Measurements from ENCODE around the gene HSD17B8.
A peak's percentile ranks its signal among the peaks of the same experiment; 100 is the strongest.
"Not testable (repeated sequence)": the region's sequence is repeated elsewhere in the genome, so short reads cannot be mapped to it uniquely, and the experiment has no call there.

Gene HSD17B8

GRCh38 chr6:33212857-33213165 is 8.4 kb downstream of the HSD17B8 start:
- H3K36me3 ChIP-seq (ENCODE audit: control insufficient read depth in 5 of 5, insufficient read depth in 5 of 5, low read length in 5 of 5): peaks cover 0 to 23% (median 19%) of the 10 kb centered on the region in 5 donors
- no peak overlapping the region for H3K27ac ChIP-seq (ENCODE audit: low read depth, low read length)
- H3K27me3 ChIP-seq (ENCODE audit: control insufficient read depth in 5 of 5, insufficient read depth in 4 of 5, low read length in 5 of 5): peaks cover 0 to 5% (median 3%) of the 10 kb centered on the region in 5 donors
- peaks cover 0 to 30% (median 25%) of the 10 kb centered on the region in 5 donors for H3K4me1 ChIP-seq (ENCODE audit: control insufficient read depth in 5 of 5, insufficient read depth in 5 of 5, low read length in 5 of 5)
- peak overlapping the region; percentile 48 to 72 (median 67) for H3K4me3 ChIP-seq (ENCODE audit: low read depth in 1 of 5, low read length in 5 of 5)
- peak overlapping the region in 4 of 5 donors; percentile 48 to 85 (median 70) for H3K9ac ChIP-seq (ENCODE audit: low read length in 5 of 5)
- H3K9me3 ChIP-seq (ENCODE audit: control insufficient read depth in 5 of 5, low read length in 5 of 5): no peaks in the 10 kb centered on the region

DNA sequence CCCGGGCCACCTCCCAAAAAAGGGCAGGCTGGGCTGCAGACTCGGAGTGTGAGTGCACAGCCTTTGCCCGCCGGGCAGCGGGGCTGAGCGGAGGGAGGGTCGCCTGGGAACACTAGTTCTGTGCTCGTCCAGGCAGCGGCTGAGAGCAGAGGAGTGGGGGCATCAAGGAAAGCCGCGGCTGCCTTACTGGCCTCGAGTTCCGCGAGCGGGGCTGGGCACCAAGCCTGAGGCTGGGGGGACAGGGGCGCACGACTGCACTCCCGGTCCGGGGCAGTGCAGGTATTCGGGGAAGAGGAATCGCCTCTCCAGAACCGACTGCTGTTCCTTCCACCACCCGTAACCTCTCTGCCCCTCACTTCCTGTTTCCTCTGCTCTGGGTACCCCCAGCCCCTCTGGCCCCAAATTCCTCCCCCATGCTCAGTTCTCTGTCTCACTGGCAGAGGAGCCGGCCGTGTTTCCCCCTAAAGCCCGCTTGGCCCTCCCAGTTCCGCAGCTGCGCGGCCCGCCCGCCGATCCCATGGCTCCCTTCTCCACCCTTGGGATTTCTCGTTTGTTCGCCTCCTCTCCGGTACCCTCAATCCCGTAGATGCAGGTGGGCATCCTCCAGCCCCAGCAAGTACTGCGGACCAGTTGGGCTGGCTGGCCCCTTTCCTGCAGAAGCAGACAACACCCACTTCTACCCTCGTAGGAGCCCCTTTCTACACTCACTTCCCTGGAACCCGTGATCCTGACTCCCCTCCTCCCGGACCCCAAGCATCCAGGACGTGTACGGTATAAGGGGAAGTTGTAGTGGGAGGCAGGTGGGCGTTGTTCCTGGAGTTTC is 8.9 kb downstream of the HSD17B8 start:
- Histone ChIP-seq H3K36me3 (ENCODE audit: control insufficient read depth in 5 of 5, insufficient read depth in 5 of 5, low read length in 5 of 5) (peaks cover 0 to 23% (median 19%) of the 10 kb centered on the region in 5 donors), H3K9ac (ENCODE audit: low read length in 5 of 5) (peak overlapping the region in 4 of 5 donors; percentile 48 to 85 (median 70)), H3K27me3 (ENCODE audit: control insufficient read depth in 5 of 5, insufficient read depth in 4 of 5, low read length in 5 of 5) (peaks cover 0 to 9% (median 3%) of the 10 kb centered on the region in 5 donors), H3K27ac (ENCODE audit: low read depth, low read length) (no peak overlapping the region), H3K4me3 (ENCODE audit: low read depth in 1 of 5, low read length in 5 of 5) (peak overlapping the region; percentile 48 to 72 (median 67)), H3K9me3 (ENCODE audit: control insufficient read depth in 5 of 5, low read length in 5 of 5) (no peaks in the 10 kb centered on the region), H3K4me1 (ENCODE audit: control insufficient read depth in 5 of 5, insufficient read depth in 5 of 5, low read length in 5 of 5) (peaks cover 0 to 28% (median 23%) of the 10 kb centered on the region in 5 donors)

GRCh38 chr6:33213989-33214335 is 9.5 kb downstream of the HSD17B8 start:
- Histone ChIP-seq H3K4me1 (ENCODE audit: control insufficient read depth in 5 of 5, insufficient read depth in 5 of 5, low read length in 5 of 5) (peaks cover 0 to 24% (median 19%) of the 10 kb centered on the region in 5 donors), H3K9me3 (ENCODE audit: control insufficient read depth in 5 of 5, low read length in 5 of 5) (no peaks in the 10 kb centered on the region), H3K27me3 (ENCODE audit: control insufficient read depth in 5 of 5, insufficient read depth in 4 of 5, low read length in 5 of 5) (peaks cover 0 to 9% (median 3%) of the 10 kb centered on the region in 5 donors), H3K4me3 (ENCODE audit: low read depth in 1 of 5, low read length in 5 of 5) (peak overlapping the region; percentile 48 to 72 (median 67)), H3K27ac (ENCODE audit: low read depth, low read length) (no peak overlapping the region), H3K9ac (ENCODE audit: low read length in 5 of 5) (peak overlapping the region in 3 of 5 donors; percentile 59 to 85 (median 81)), H3K36me3 (ENCODE audit: control insufficient read depth in 5 of 5, insufficient read depth in 5 of 5, low read length in 5 of 5) (peaks cover 0 to 23% (median 19%) of the 10 kb centered on the region in 5 donors)

- Histone ChIP-seq H3K9ac (ENCODE audit: low read length in 5 of 5) (no peak overlapping the region), H3K27me3 (ENCODE audit: control insufficient read depth in 5 of 5, insufficient read depth in 4 of 5, low read length in 5 of 5) (peaks cover 0 to 9% (median 5%) of the 10 kb centered on the region in 5 donors)
Measured at GRCh38 chr6:33215271-33216116, 11.0 kb downstream of the HSD17B8 start.

DNA sequence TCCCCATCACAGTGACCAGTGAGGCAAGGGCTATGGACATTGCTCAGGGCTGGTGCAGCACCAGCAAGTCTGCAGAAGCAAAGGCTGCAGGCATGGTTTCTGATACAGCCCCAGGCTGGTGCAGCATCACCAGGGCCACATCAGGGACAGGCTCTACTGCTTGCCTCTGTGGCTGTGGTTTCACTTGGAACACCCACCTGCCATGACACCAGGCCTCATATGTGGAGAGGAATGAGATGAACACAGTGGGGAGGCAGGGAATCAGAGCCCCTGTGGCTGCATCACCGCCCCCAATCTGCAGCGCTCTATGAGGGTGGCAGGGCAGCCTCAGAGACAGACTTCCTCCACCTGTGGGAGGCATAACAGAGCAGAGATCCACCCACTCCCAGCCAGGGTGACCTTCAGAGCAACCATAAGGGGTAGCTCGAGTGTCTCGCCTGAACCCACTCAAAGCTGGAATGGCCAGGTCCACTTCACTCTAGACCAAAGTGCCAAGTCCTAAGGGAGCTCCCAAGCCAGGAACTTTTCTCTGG is 11.7 kb downstream of the HSD17B8 start:
- H3K27me3 ChIP-seq (ENCODE audit: control insufficient read depth in 5 of 5, insufficient read depth in 4 of 5, low read length in 5 of 5): peaks cover 0 to 9% (median 6%) of the 10 kb centered on the region in 5 donors
- H3K4me3 ChIP-seq (ENCODE audit: low read depth in 1 of 5, low read length in 5 of 5): no peak overlapping the region
- H3K9me3 ChIP-seq (ENCODE audit: control insufficient read depth in 5 of 5, low read length in 5 of 5): no peaks in the 10 kb centered on the region
- peaks cover 0 to 21% (median 19%) of the 10 kb centered on the region in 5 donors for H3K4me1 ChIP-seq (ENCODE audit: control insufficient read depth in 5 of 5, insufficient read depth in 5 of 5, low read length in 5 of 5)
- no peak overlapping the region for H3K27ac ChIP-seq (ENCODE audit: low read depth, low read length)
- H3K9ac ChIP-seq (ENCODE audit: low read length in 5 of 5): no peak overlapping the region
- H3K36me3 ChIP-seq (ENCODE audit: control insufficient read depth in 5 of 5, insufficient read depth in 5 of 5, low read length in 5 of 5): peaks cover 0 to 7% (median 2%) of the 10 kb centered on the region in 5 donors

More at GRCh38 chr6:33215271-33216116, 11.0 kb downstream of the HSD17B8 start:
- Histone ChIP-seq H3K27ac (ENCODE audit: low read depth, low read length) (no peak overlapping the region), H3K9me3 (ENCODE audit: control insufficient read depth in 5 of 5, low read length in 5 of 5) (no peaks in the 10 kb centered on the region), H3K4me1 (ENCODE audit: control insufficient read depth in 5 of 5, insufficient read depth in 5 of 5, low read length in 5 of 5) (peaks cover 0 to 21% (median 19%) of the 10 kb centered on the region in 5 donors), H3K36me3 (ENCODE audit: control insufficient read depth in 5 of 5, insufficient read depth in 5 of 5, low read length in 5 of 5) (peaks cover 0 to 11% (median 8%) of the 10 kb centered on the region in 5 donors), H3K4me3 (ENCODE audit: low read depth in 1 of 5, low read length in 5 of 5) (no peak overlapping the region)

- Histone ChIP-seq H3K27me3 (ENCODE audit: control insufficient read depth in 5 of 5, insufficient read depth in 4 of 5, low read length in 5 of 5) (peaks cover 0 to 9% (median 7%) of the 10 kb centered on the region in 5 donors), H3K9ac (ENCODE audit: low read length in 5 of 5) (no peak overlapping the region), H3K4me1 (ENCODE audit: control insufficient read depth in 5 of 5, insufficient read depth in 5 of 5, low read length in 5 of 5) (peaks cover 0 to 21% (median 19%) of the 10 kb centered on the region in 5 donors), H3K4me3 (ENCODE audit: low read depth in 1 of 5, low read length in 5 of 5) (no peak overlapping the region), H3K9me3 (ENCODE audit: control insufficient read depth in 5 of 5, low read length in 5 of 5) (no peaks in the 10 kb centered on the region), H3K36me3 (ENCODE audit: control insufficient read depth in 5 of 5, insufficient read depth in 5 of 5, low read length in 5 of 5) (no peaks in the 10 kb centered on the region), H3K27ac (ENCODE audit: low read depth, low read length) (no peak overlapping the region)
Measured at GRCh38 chr6:33217246-33217645, 12.8 kb downstream of the HSD17B8 start.

DNA sequence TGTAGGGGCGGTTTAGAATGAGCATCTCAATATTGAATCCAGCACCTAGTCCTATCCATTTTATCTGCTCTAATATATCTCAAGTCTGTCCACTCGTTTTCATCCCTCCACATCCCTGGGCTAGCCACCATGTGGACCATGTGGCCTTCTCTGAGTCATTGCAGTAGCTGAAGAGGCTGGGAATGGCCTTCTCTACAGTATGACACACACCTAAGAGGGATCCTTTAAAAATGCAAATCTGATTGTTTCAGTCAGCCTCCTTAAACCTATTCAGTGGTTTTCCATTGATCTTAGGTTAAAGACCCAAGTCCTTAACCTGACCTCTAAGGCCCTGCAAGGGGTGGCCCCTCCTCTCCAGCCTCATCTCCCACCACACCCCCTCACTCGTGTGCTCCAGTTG is 13.2 kb downstream of the HSD17B8 start:
- Histone ChIP-seq H3K9me3 (ENCODE audit: control insufficient read depth in 5 of 5, low read length in 5 of 5) (no peaks in the 10 kb centered on the region), H3K27me3 (ENCODE audit: control insufficient read depth in 5 of 5, insufficient read depth in 4 of 5, low read length in 5 of 5) (peaks cover 0 to 9% (median 7%) of the 10 kb centered on the region in 5 donors), H3K4me3 (ENCODE audit: low read depth in 1 of 5, low read length in 5 of 5) (no peak overlapping the region), H3K9ac (ENCODE audit: low read length in 5 of 5) (no peak overlapping the region), H3K4me1 (ENCODE audit: control insufficient read depth in 5 of 5, insufficient read depth in 5 of 5, low read length in 5 of 5) (peaks cover 0 to 18% (median 16%) of the 10 kb centered on the region in 5 donors), H3K36me3 (ENCODE audit: control insufficient read depth in 5 of 5, insufficient read depth in 5 of 5, low read length in 5 of 5) (no peaks in the 10 kb centered on the region), H3K27ac (ENCODE audit: low read depth, low read length) (no peak overlapping the region)

GRCh38 chr6:33226503-33227120 is 22.2 kb downstream of the HSD17B8 start:
- H3K36me3 ChIP-seq (ENCODE audit: control insufficient read depth in 5 of 5, insufficient read depth in 5 of 5, low read length in 5 of 5); H3K4me3 ChIP-seq (ENCODE audit: low read depth in 1 of 5, low read length in 5 of 5); H3K27ac ChIP-seq (ENCODE audit: low read depth, low read length); H3K9ac ChIP-seq (ENCODE audit: low read length in 5 of 5); H3K9me3 ChIP-seq (ENCODE audit: control insufficient read depth in 5 of 5, low read length in 5 of 5); H3K4me1 ChIP-seq (ENCODE audit: control insufficient read depth in 5 of 5, insufficient read depth in 5 of 5, low read length in 5 of 5): not testable (repeated sequence)
- H3K27me3 ChIP-seq (ENCODE audit: control insufficient read depth in 5 of 5, insufficient read depth in 4 of 5, low read length in 5 of 5): peaks cover 0 to 12% (median 6%) of the 10 kb centered on the region in 5 donors

- Histone ChIP-seq H3K36me3 (ENCODE audit: control insufficient read depth in 5 of 5, insufficient read depth in 5 of 5, low read length in 5 of 5) (no peaks in the 10 kb centered on the region), H3K27me3 (ENCODE audit: control insufficient read depth in 5 of 5, insufficient read depth in 4 of 5, low read length in 5 of 5) (peaks cover 0 to 22% (median 7%) of the 10 kb centered on the region in 5 donors), H3K27ac (ENCODE audit: low read depth, low read length) (no peak overlapping the region), H3K4me3 (ENCODE audit: low read depth in 1 of 5, low read length in 5 of 5) (no peak overlapping the region), H3K4me1 (ENCODE audit: control insufficient read depth in 5 of 5, insufficient read depth in 5 of 5, low read length in 5 of 5) (peaks cover 0 to 6% (median 0%) of the 10 kb centered on the region in 5 donors), H3K9me3 (ENCODE audit: control insufficient read depth in 5 of 5, low read length in 5 of 5) (no peaks in the 10 kb centered on the region), H3K9ac (ENCODE audit: low read length in 5 of 5) (no peak overlapping the region)
Measured at GRCh38 chr6:33235221-33235634, 30.8 kb downstream of the HSD17B8 start.

Measured in subcutaneous abdominal adipose tissue (tissue), 5 donors.